ENCODE data around the gene KRI1. TPM values are rescaled to one million over a fixed set of nuclear protein-coding genes. Genes with fewer than 3 reads are reported as not detected.

The KRI1 gene
- total RNA-seq, 1 experiment from 2014 or later = 57.4 TPM

DNA sequence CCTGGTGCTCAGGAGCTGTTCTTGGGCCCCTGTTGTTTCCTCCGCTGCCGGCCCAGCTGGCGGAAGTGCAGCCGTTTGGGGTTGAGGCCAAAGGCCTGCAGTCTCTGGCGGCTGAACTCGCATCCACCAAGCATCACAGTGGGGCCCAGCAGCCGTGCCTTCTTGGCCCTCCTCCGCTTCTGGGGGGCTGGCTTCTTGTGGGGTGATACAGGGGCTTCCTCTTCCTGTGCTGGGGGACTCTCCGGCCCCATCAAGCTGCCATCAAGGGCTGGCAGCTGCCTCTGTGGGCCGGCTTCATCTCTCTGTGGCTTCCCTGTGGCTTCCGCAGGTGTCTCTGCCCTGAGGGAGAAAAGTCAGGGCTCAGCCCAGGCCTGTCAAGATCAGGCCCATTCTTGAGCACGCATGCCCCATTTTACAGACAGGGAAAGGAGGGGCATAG lies 11.8 kb downstream of the KRI1 start:
- no peak overlapping the region for H3K27ac ChIP-seq (ENCODE audit: insufficient read length, low read depth, low read length)
- H2AK5ac ChIP-seq (ENCODE audit: insufficient read length, low read length) = no peak overlapping the region
- H4K5ac ChIP-seq (ENCODE audit: insufficient read length, low read depth, low read length) = no peak overlapping the region
- no peak overlapping the region for H3K4ac ChIP-seq (ENCODE audit: low read depth, low read length)
- Mint-ChIP-seq H3K4me3 (no peak overlapping the region), H3K36me3 (ENCODE audit: insufficient read depth in 1 of 3, low read depth in 3 of 3) (peaks cover 33 to 92% (median 76%) of the 10 kb centered on the region in 3 experiments; a peak in 6 of 7 replicates), H3K27me3 (ENCODE audit: low read depth) (no peaks in the 10 kb centered on the region), H3K4me1 (no peaks in the 10 kb centered on the region), H3K9me3 (no peaks in the 10 kb centered on the region), H3K27ac (0 out of 7 replicates have a peak overlapping the region, but pooled peaks of 1 of the 3 experiments have one; percentile 47)
- H2BK120ac ChIP-seq (ENCODE audit: low read depth, low read length, poor library complexity, severe bottlenecking) = no peak overlapping the region
- H2BK12ac ChIP-seq (ENCODE audit: insufficient read length, low read depth, low read length) = no peak overlapping the region
- H2BK15ac ChIP-seq (ENCODE audit: low read depth, low read length) = no peak overlapping the region
- no peak overlapping the region for H2AFZ ChIP-seq (ENCODE audit: low read length)
- H3K27me3 ChIP-seq (ENCODE audit: insufficient read depth, low read length) = no peaks in the 10 kb centered on the region
- no peak overlapping the region for H3K56ac ChIP-seq (ENCODE audit: insufficient read length, low read depth, low read length)
- no peak overlapping the region for H3K4me2 ChIP-seq (ENCODE audit: insufficient read depth, insufficient read length, low read length)
- H2BK20ac ChIP-seq (ENCODE audit: low read depth, low read length, poor library complexity, severe bottlenecking) = no peak overlapping the region
- no peaks in the 10 kb centered on the region for H3K79me1 ChIP-seq (ENCODE audit: insufficient read depth, low read depth, low read length, poor library complexity, severe bottlenecking)
- no peaks in the 10 kb centered on the region for H3K9me3 ChIP-seq (ENCODE audit: control insufficient read depth, low read depth, low read length)
- H2BK5ac ChIP-seq (ENCODE audit: insufficient read length, low read length) = no peak overlapping the region
- H3K79me2 ChIP-seq (ENCODE audit: insufficient read depth, low read length) = no peaks in the 10 kb centered on the region
- H3K18ac ChIP-seq (ENCODE audit: insufficient read length, low read depth, low read length) = no peak overlapping the region
- no peak overlapping the region for H4K8ac ChIP-seq (replicated peaks; ENCODE audit: insufficient read length, low read depth, low read length)
- peaks cover 2% of the 10 kb centered on the region for H4K20me1 ChIP-seq (ENCODE audit: control insufficient read depth, insufficient read depth, insufficient read length)
- TF ChIP-seq, protein P1, sequence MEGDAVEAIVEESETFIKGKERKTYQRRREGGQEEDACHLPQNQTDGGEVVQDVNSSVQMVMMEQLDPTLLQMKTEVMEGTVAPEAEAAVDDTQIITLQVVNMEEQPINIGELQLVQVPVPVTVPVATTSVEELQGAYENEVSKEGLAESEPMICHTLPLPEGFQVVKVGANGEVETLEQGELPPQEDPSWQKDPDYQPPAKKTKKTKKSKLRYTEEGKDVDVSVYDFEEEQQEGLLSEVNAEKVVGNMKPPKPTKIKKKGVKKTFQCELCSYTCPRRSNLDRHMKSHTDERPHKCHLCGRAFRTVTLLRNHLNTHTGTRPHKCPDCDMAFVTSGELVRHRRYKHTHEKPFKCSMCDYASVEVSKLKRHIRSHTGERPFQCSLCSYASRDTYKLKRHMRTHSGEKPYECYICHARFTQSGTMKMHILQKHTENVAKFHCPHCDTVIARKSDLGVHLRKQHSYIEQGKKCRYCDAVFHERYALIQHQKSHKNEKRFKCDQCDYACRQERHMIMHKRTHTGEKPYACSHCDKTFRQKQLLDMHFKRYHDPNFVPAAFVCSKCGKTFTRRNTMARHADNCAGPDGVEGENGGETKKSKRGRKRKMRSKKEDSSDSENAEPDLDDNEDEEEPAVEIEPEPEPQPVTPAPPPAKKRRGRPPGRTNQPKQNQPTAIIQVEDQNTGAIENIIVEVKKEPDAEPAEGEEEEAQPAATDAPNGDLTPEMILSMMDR (conservative IDR thresholded peaks at IDR 0.05) = no peak
- no CpG with 5 or more reads among the region's 12 CpGs for WGBS (ENCODE audit: extremely low coverage, insufficient read length, low lambda C conversion rate)
- H3K4me1 ChIP-seq (ENCODE audit: insufficient read depth, low read length) = no peaks in the 10 kb centered on the region
- H4K91ac ChIP-seq (ENCODE audit: insufficient read length, low read depth, low read length) = no peak overlapping the region
- H3T11ph ChIP-seq (ENCODE audit: low read length) = no peak overlapping the region
- H3K14ac ChIP-seq (ENCODE audit: insufficient read depth, low read length) = no peak overlapping the region
- H3K23me2 ChIP-seq (ENCODE audit: insufficient read length, low read depth, low read length, poor library complexity, severe bottlenecking) = no peaks in the 10 kb centered on the region
- H3K9ac ChIP-seq (ENCODE audit: extremely low read depth, insufficient read length, low read length) = no peak overlapping the region
- H3K23ac ChIP-seq (ENCODE audit: insufficient read length, low read depth, low read length) = no peak overlapping the region
- DNase-seq = no peak
